H9 (cell line): ENCODE measurements around the gene MAPK8IP2. TPM values are rescaled to one million over a fixed set of nuclear protein-coding genes. Genes with fewer than 3 reads are reported as not detected.

Experiments
- DNase-seq: peaks from one replicate; pipeline ENCODE4 v3.0.0-alpha.2; 2017
- H2AFZ ChIP-seq: one replicate; pipeline ENCODE4 v1.6.1; 2013; ENCODE audit warnings: mild to moderate bottlenecking, low read length, control low read depth, moderate library complexity
- H2AK5ac ChIP-seq: 2 replicates; pipeline ENCODE4 v1.6.1; 2013; ENCODE audit warnings: low read length, control low read depth, mixed read lengths; ENCODE audit not compliant: insufficient read length
- H2BK120ac ChIP-seq: one replicate; pipeline ENCODE4 v1.6.1; 2013; ENCODE audit warnings: low read depth, mild to moderate bottlenecking, low read length, control low read depth, inconsistent platforms; ENCODE audit not compliant: poor library complexity, severe bottlenecking
- H2BK12ac ChIP-seq: 2 replicates; pipeline ENCODE4 v1.6.1; 2013; ENCODE audit warnings: low read length, control low read depth, mixed read lengths, low read depth; ENCODE audit not compliant: insufficient read length
- H2BK15ac ChIP-seq: 2 replicates; pipeline ENCODE4 v1.6.1; 2013; ENCODE audit warnings: low read depth, low read length, control low read depth
- H2BK20ac ChIP-seq: one replicate; pipeline ENCODE4 v1.6.1; 2013; ENCODE audit warnings: low read depth, mild to moderate bottlenecking, low read length, control low read depth, inconsistent platforms; ENCODE audit not compliant: poor library complexity, severe bottlenecking
- H2BK5ac ChIP-seq: 2 replicates; pipeline ENCODE4 v1.6.1; 2013; ENCODE audit warnings: low read length, control low read depth, mixed read lengths; ENCODE audit not compliant: insufficient read length
- H3K14ac ChIP-seq: 2 replicates; pipeline ENCODE4 v1.6.1; 2013; ENCODE audit warnings: low read length, control low read depth; ENCODE audit not compliant: insufficient read depth
- H3K18ac ChIP-seq: 2 replicates; pipeline ENCODE4 v1.6.1; 2013; ENCODE audit warnings: low read depth, mild to moderate bottlenecking, mixed read lengths, low read length, control low read depth; ENCODE audit not compliant: insufficient read length
- H3K23ac ChIP-seq: 2 replicates; pipeline ENCODE4 v1.6.1; 2013; ENCODE audit warnings: low read length, control low read depth, mixed read lengths, low read depth; ENCODE audit not compliant: insufficient read length
- H3K23me2 ChIP-seq: 2 replicates; pipeline ENCODE4 v1.6.1; 2013; ENCODE audit warnings: low read depth, mild to moderate bottlenecking, mixed read lengths, low read length, control low read depth; ENCODE audit not compliant: insufficient read length, poor library complexity, severe bottlenecking
- H3K27ac ChIP-seq: 2 replicates; pipeline ENCODE4 v1.5.1; 2013; ENCODE audit warnings: low read length, control low read depth, mixed read lengths, low read depth; ENCODE audit not compliant: insufficient read length
- H3K27me3 ChIP-seq: 2 replicates; pipeline ENCODE4 v1.6.1; 2013; ENCODE audit warnings: low read length, control low read depth, inconsistent platforms; ENCODE audit not compliant: insufficient read depth
- H3K4ac ChIP-seq: 2 replicates; pipeline ENCODE4 v1.6.1; 2013; ENCODE audit warnings: low read depth, mild to moderate bottlenecking, control low read depth, inconsistent platforms, low read length, moderate library complexity
- H3K4me1 ChIP-seq: 2 replicates; pipeline ENCODE4 v1.6.1; 2013; ENCODE audit warnings: low read length, control low read depth, inconsistent platforms; ENCODE audit not compliant: insufficient read depth
- H3K4me2 ChIP-seq: 2 replicates; pipeline ENCODE4 v1.6.1; 2013; ENCODE audit warnings: low read length, control low read depth, mixed read lengths; ENCODE audit not compliant: insufficient read length, insufficient read depth
- H3K56ac ChIP-seq: 2 replicates; pipeline ENCODE4 v1.6.1; 2013; ENCODE audit warnings: low read depth, mild to moderate bottlenecking, mixed read lengths, low read length, control low read depth; ENCODE audit not compliant: insufficient read length
- H3K79me1 ChIP-seq: 2 replicates; pipeline ENCODE4 v1.6.1; 2013; ENCODE audit warnings: low read depth, mild to moderate bottlenecking, moderate library complexity, low read length, control low read depth, inconsistent platforms; ENCODE audit not compliant: insufficient read depth, poor library complexity, severe bottlenecking
- H3K79me2 ChIP-seq: 2 replicates; pipeline ENCODE4 v1.6.1; 2013; ENCODE audit warnings: low read length, control low read depth, inconsistent platforms; ENCODE audit not compliant: insufficient read depth
- H3K9ac ChIP-seq: 2 replicates; pipeline ENCODE4 v1.6.1; 2013; ENCODE audit warnings: low read length, control low read depth, mixed read lengths; ENCODE audit not compliant: insufficient read length; ENCODE audit errors: extremely low read depth
- H3K9me3 ChIP-seq: one replicate; pipeline ENCODE4 v1.6.1; 2013; ENCODE audit warnings: low read depth, low read length, inconsistent platforms; ENCODE audit not compliant: control insufficient read depth
- H3T11ph ChIP-seq: one replicate; pipeline ENCODE4 v1.6.1; 2013; ENCODE audit warnings: mild to moderate bottlenecking, low read length, control low read depth, inconsistent platforms
- H4K20me1 ChIP-seq: one replicate; pipeline ENCODE4 v1.6.1; 2013; ENCODE audit not compliant: control insufficient read depth, insufficient read length, insufficient read depth
- H4K5ac ChIP-seq: 2 replicates; pipeline ENCODE4 v1.6.1; 2013; ENCODE audit warnings: low read depth, mild to moderate bottlenecking, mixed read lengths, low read length, control low read depth; ENCODE audit not compliant: insufficient read length
- H4K8ac ChIP-seq: replicated peaks from 2 replicates; pipeline ENCODE4 v1.6.1; 2013; ENCODE audit warnings: low read length, control low read depth, mixed read lengths, low read depth; ENCODE audit not compliant: insufficient read length
- H4K91ac ChIP-seq: 2 replicates; pipeline ENCODE4 v1.6.1; 2013; ENCODE audit warnings: low read depth, mild to moderate bottlenecking, moderate library complexity, mixed read lengths, low read length, control low read depth; ENCODE audit not compliant: insufficient read length
- H3K27ac Mint-ChIP-seq, 3 experiments: 2 replicates in 2 of 3; 3 replicates in 1 of 3; pipeline ENCODE4 v1.8.0; 2020 to 2021; ENCODE audit warnings: mixed read lengths in 3 of 3, mild to moderate bottlenecking in 1 of 3, moderate library complexity in 1 of 3
- H3K27me3 Mint-ChIP-seq: 2 replicates; pipeline ENCODE4 v1.8.0; 2021; ENCODE audit warnings: low read depth, mild to moderate bottlenecking, moderate library complexity, mixed read lengths
- H3K36me3 Mint-ChIP-seq, 3 experiments: 2 replicates in 2 of 3; 3 replicates in 1 of 3; pipeline ENCODE4 v1.8.0; 2020 to 2021; ENCODE audit warnings: low read depth in 3 of 3, mixed read lengths in 3 of 3; ENCODE audit not compliant: insufficient read depth in 1 of 3
- H3K4me1 Mint-ChIP-seq, 2 experiments: 2 replicates each; pipeline ENCODE4 v1.8.0; 2020; ENCODE audit warnings: mixed read lengths in 2 of 2
- H3K4me3 Mint-ChIP-seq, 2 experiments: 2 replicates in 1 of 2; 3 replicates in 1 of 2; pipeline ENCODE4 v1.8.0; 2020 to 2021; ENCODE audit warnings: mild to moderate bottlenecking in 2 of 2, mixed read lengths in 2 of 2, moderate library complexity in 1 of 2
- H3K9me3 Mint-ChIP-seq, 2 experiments: 2 replicates in 1 of 2; 3 replicates in 1 of 2; pipeline ENCODE4 v1.8.0; 2020; ENCODE audit warnings: mild to moderate bottlenecking in 2 of 2, mixed read lengths in 2 of 2, moderate library complexity in 1 of 2
- CTCF ChIP-seq: fragments of 200-600 bp; sonication (generic); conservative IDR thresholded peaks from 3 replicates; pipeline ENCODE4 v1.8.0; 2021; ENCODE audit warnings: antibody characterized with exemption, mild to moderate bottlenecking
- WGBS: extraction: QIAGEN DNeasy Blood & Tissue Kit; methylation state at CpG from one replicate; pipeline ENCODE4 v1.1.7; 2013; ENCODE audit warnings: missing lambda C conversion rate, low lambda C conversion rate, mixed read lengths; ENCODE audit not compliant: insufficient read length; ENCODE audit errors: extremely low coverage; 5-methylcytosine and 5-hydroxymethylcytosine counted together
- total RNA-seq: library from RNA; stranded (reverse); gene quantifications from 2 replicates; pipeline ENCODE4 v1.2.1, GENCODE V29; 2021

The MAPK8IP2 gene
- total RNA-seq, 1 experiment from 2014 or later, result 5.7 TPM

DNA sequence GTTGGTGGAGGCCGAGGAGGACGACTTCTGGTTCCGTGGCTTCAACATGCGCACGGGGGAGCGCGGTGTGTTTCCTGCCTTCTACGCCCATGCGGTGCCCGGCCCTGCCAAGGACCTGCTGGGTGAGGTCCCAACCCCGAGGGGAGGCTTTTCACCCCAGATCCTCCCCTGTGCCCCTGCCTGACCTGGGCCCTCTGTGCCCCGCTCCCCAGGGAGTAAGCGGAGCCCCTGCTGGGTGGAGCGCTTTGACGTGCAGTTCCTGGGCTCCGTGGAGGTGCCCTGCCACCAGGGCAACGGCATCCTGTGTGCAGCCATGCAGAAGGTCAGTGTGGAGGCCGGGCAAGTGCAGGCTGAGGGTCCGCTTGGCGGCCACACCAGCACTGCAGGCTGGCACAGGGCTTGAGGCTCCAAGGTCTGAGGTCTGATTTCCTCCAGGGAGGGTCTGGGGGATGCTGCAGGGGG lies 5.1 kb downstream of the MAPK8IP2 start:
- Histone ChIP-seq H3K4ac (no peak overlapping the region), H2BK20ac (no peak overlapping the region), H3K27me3 (no peaks in the 10 kb centered on the region; the same call in 1 of the 2 replicates), H2BK5ac (no peak overlapping the region), H3K23me2 (peaks cover 5% of the 10 kb centered on the region), H3K9me3 (no peaks in the 10 kb centered on the region), H4K91ac (no peak overlapping the region), H3K14ac (no peak overlapping the region), H2BK15ac (no peak overlapping the region), H3K79me2 (no peaks in the 10 kb centered on the region), H3K79me1 (no peaks in the 10 kb centered on the region), H3T11ph (no peak overlapping the region), H3K56ac (no peak overlapping the region), H3K4me2 (no peak overlapping the region), H2AK5ac (no peak overlapping the region), H4K5ac (no peak overlapping the region), H2AFZ (no peak overlapping the region), H4K8ac (no peak overlapping the region), H3K27ac (no peak overlapping the region), H3K23ac (no peak overlapping the region), H3K18ac (no peak overlapping the region), H2BK120ac (no peak overlapping the region), H4K20me1 (no peaks in the 10 kb centered on the region), H2BK12ac (no peak overlapping the region), H3K9ac (no peak overlapping the region), H3K4me1 (no peaks in the 10 kb centered on the region; the same call in 1 of the 2 replicates)
- Mint-ChIP-seq H3K4me1 (peaks cover 9 to 10% of the 10 kb centered on the region in 2 experiments), H3K4me3 (no peak overlapping the region), H3K27me3 (peaks cover 37% of the 10 kb centered on the region), H3K36me3 (no peaks in the 10 kb centered on the region; a peak in 1 of 7 replicates), H3K9me3 (no peaks in the 10 kb centered on the region), H3K27ac (no peak overlapping the region)
- no peak for TF ChIP-seq CTCF
- WGBS, result no CpG with 5 or more reads among the region's 20 CpGs
- no peak for DNase-seq
